ENCODE measurements around the gene OR9G1.

GRCh38 chr11:56700914-56701485 is 2.1 kb downstream of the OR9G1 start:
- TF ChIP-seq CTCF (CRISPR knock-in tag; IDR thresholded peaks at IDR 0.05) (no peak), EZH2 (conservative IDR thresholded peaks at IDR 0.05; ENCODE audit: low read depth, low read length) (no peak), TFAP4 (IDR thresholded peaks at IDR 0.05; ENCODE audit: borderline replicate concordance, low read depth) (no peak), TCF7L2 (IDR thresholded peaks at IDR 0.05; ENCODE audit: low read depth, low read length) (no peak), KLF6 (CRISPR knock-in tag; IDR thresholded peaks at IDR 0.05) (no peak)

Data from HepG2 (cell line).